ENCODE results near the gene SPO11. TPM values are rescaled to one million over a fixed set of nuclear protein-coding genes. Genes with fewer than 3 reads are reported as not detected.

SPO11 gene
- polyA plus RNA-seq, 1 donor (not counting 4 experiments of a cell fraction or from before 2014, with no cell fraction given) = not detected

DNA sequence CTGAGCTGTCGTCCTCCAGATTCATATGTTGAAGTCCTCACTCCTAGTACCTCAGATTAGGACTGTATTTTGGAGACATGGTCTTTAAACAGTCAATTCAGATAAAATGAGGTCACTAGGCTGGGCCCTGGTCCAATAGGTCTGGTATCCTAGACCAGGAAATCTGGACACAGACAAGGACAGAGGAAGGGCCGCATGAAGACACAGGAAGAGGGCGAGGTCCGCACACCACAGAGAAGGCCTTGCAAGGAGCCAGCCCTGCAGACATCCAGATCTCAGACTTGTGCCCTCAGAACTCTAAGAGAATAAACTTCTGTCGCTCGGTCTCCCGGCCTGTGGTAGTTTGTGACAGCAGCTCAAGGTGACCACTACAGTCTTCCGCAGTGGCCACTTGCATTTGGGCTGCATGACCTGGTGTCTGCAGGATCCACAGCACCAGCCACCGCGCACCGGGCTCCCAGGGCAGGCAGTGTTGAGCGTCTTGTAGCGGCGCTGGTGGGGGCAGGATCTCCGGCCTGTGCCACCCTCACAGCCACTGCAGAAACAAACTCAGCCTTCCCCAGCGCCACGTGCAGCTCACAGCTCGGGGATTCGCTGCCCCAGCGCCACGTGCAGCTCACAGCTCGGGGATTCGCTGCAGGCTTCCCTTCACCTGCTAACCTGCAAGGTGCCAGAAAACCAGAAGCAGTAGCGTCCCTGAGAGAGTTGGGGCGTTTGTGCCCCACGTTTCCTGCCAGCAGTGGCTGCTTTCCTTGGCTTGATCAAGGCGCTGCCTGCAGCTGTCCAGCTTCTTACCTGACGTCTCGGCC lies 55.6 kb downstream of the SPO11 start:
- dilution Hi-C loops (cut with MboI; ENCODE audit: extremely low pct_ligation_motif_present, low sequenced_read_pairs) = no loop called here
- Histone ChIP-seq H3K4me3 (ENCODE audit: control insufficient read depth in 2 of 3, extremely low read depth in 1 of 3, insufficient read depth in 2 of 3, low read depth in 1 of 3, low read length in 3 of 3) (no peak overlapping the region), H4K20me1 (ENCODE audit: control insufficient read depth, extremely low read depth, insufficient read depth, low read length) (no peaks in the 10 kb centered on the region), H3K4me2 (ENCODE audit: control insufficient read depth, extremely low read depth, insufficient read depth, low read depth, low read length) (no peak overlapping the region), H3K79me2 (ENCODE audit: control insufficient read depth, insufficient read depth, low read length) (no peaks in the 10 kb centered on the region), H3K4me1 (ENCODE audit: control insufficient read depth, extremely low read depth, insufficient read depth, low read length) (peaks cover 9% of the 10 kb centered on the region), H3K9me1 (ENCODE audit: control insufficient read depth, extremely low read depth, insufficient read depth, low read length) (no peaks in the 10 kb centered on the region), H3K9ac (ENCODE audit: control insufficient read depth, extremely low read depth, insufficient read depth, low read length) (no peak overlapping the region), H3K27me3 (ENCODE audit: control insufficient read depth, extremely low read depth, insufficient read depth, low read length) (no peaks in the 10 kb centered on the region), H3K36me3 (ENCODE audit: control insufficient read depth in 2 of 2, extremely low read depth in 1 of 2, insufficient read depth in 2 of 2, low read length in 2 of 2) (no peaks in the 10 kb centered on the region), H3K27ac (ENCODE audit: control insufficient read depth, insufficient read depth, low read length) (no peak overlapping the region), H3K9me3 (ENCODE audit: control insufficient read depth, low read depth, low read length) (no peaks in the 10 kb centered on the region), H2AFZ (ENCODE audit: control insufficient read depth, low read length) (no peak overlapping the region)
- FAIRE-seq = no peak
- TF ChIP-seq, protein P1, sequence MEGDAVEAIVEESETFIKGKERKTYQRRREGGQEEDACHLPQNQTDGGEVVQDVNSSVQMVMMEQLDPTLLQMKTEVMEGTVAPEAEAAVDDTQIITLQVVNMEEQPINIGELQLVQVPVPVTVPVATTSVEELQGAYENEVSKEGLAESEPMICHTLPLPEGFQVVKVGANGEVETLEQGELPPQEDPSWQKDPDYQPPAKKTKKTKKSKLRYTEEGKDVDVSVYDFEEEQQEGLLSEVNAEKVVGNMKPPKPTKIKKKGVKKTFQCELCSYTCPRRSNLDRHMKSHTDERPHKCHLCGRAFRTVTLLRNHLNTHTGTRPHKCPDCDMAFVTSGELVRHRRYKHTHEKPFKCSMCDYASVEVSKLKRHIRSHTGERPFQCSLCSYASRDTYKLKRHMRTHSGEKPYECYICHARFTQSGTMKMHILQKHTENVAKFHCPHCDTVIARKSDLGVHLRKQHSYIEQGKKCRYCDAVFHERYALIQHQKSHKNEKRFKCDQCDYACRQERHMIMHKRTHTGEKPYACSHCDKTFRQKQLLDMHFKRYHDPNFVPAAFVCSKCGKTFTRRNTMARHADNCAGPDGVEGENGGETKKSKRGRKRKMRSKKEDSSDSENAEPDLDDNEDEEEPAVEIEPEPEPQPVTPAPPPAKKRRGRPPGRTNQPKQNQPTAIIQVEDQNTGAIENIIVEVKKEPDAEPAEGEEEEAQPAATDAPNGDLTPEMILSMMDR (optimal IDR thresholded peaks at IDR 0.05 in 1 of 3, IDR thresholded peaks at IDR 0.05 in 1 of 3, conservative IDR thresholded peaks at IDR 0.05 in 1 of 3; ENCODE audit: extremely low read depth in 1 of 3, insufficient read depth in 2 of 3, low read length in 3 of 3) = no peak
- no peak for TF ChIP-seq EZH2 (IDR thresholded peaks at IDR 0.05; ENCODE audit: low read length)
- DNase-seq (ENCODE audit: low read depth, low spot score) = no peak

DNA sequence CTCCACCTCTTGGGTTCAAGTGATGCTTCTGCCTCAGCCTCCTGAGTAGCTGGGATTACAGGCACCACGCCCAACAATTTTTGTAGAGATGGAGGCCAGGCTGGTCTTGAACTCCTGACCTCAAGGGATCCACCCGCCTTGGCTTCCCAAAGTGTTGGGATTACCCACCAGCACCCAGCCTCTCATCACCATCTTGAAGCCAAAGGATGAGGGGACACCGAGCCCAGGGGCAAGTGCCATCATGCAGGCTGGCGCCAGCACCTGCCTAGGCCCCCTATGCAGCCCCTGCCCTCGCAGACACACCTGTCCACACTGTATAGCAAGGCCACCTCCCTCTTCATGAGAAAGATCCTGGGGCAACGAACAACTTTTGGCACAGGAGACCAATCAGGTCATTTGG lies 56.3 kb downstream of the SPO11 start:
- no peak for FAIRE-seq
- peaks cover 15% of the 10 kb centered on the region for H3K4me1 ChIP-seq (ENCODE audit: control insufficient read depth, extremely low read depth, insufficient read depth, low read length)

More for the DNA sequence above, 56.3 kb downstream of the SPO11 start:
- no peak overlapping the region for H3K9ac ChIP-seq (ENCODE audit: control insufficient read depth, extremely low read depth, insufficient read depth, low read length)
- no peaks in the 10 kb centered on the region for H3K9me1 ChIP-seq (ENCODE audit: control insufficient read depth, extremely low read depth, insufficient read depth, low read length)
- no peak for TF ChIP-seq EZH2 (IDR thresholded peaks at IDR 0.05; ENCODE audit: low read length)
- TF ChIP-seq, protein P1 (optimal IDR thresholded peaks at IDR 0.05 in 1 of 3, IDR thresholded peaks at IDR 0.05 in 1 of 3, conservative IDR thresholded peaks at IDR 0.05 in 1 of 3; ENCODE audit: extremely low read depth in 1 of 3, insufficient read depth in 2 of 3, low read length in 3 of 3) = no peak
- H4K20me1 ChIP-seq (ENCODE audit: control insufficient read depth, extremely low read depth, insufficient read depth, low read length) = no peaks in the 10 kb centered on the region
- no peak overlapping the region for H3K4me3 ChIP-seq (ENCODE audit: control insufficient read depth in 2 of 3, extremely low read depth in 1 of 3, insufficient read depth in 2 of 3, low read depth in 1 of 3, low read length in 3 of 3)
- H2AFZ ChIP-seq (ENCODE audit: control insufficient read depth, low read length) = no peak overlapping the region
- H3K9me3 ChIP-seq (ENCODE audit: control insufficient read depth, low read depth, low read length) = no peaks in the 10 kb centered on the region
- DNase-seq (ENCODE audit: low read depth, low spot score) = no peak
- H3K4me2 ChIP-seq (ENCODE audit: control insufficient read depth, extremely low read depth, insufficient read depth, low read depth, low read length) = no peak overlapping the region
- no peaks in the 10 kb centered on the region for H3K36me3 ChIP-seq (ENCODE audit: control insufficient read depth in 2 of 2, extremely low read depth in 1 of 2, insufficient read depth in 2 of 2, low read length in 2 of 2)
- H3K27ac ChIP-seq (ENCODE audit: control insufficient read depth, insufficient read depth, low read length) = no peak overlapping the region
- no peaks in the 10 kb centered on the region for H3K27me3 ChIP-seq (ENCODE audit: control insufficient read depth, extremely low read depth, insufficient read depth, low read length)
- H3K79me2 ChIP-seq (ENCODE audit: control insufficient read depth, insufficient read depth, low read length) = no peaks in the 10 kb centered on the region
- dilution Hi-C loops (cut with MboI; ENCODE audit: extremely low pct_ligation_motif_present, low sequenced_read_pairs) = no loop called here
